HUES6 (cell line): ENCODE data around the gene TENT4A.
"Not testable (repeated sequence)": the region's sequence is repeated elsewhere in the genome, so short reads cannot be mapped to it uniquely, and the experiment has no call there.

Experiments
- H3K27ac ChIP-seq: 2 replicates; pipeline ENCODE4 v1.7.0; 2013; ENCODE audit warnings: low read depth, mild to moderate bottlenecking, low read length, inconsistent platforms
- H3K27me3 ChIP-seq: 2 replicates; pipeline ENCODE4 v1.6.1; 2013; ENCODE audit warnings: low read length; ENCODE audit not compliant: control insufficient read depth, insufficient read depth
- H3K36me3 ChIP-seq: 2 replicates; pipeline ENCODE4 v1.6.1; 2013; ENCODE audit warnings: low read length; ENCODE audit not compliant: control insufficient read depth, insufficient read depth
- H3K4me1 ChIP-seq: 2 replicates; pipeline ENCODE4 v1.6.1; 2013; ENCODE audit warnings: low read length; ENCODE audit not compliant: control insufficient read depth, insufficient read depth
- H3K4me3 ChIP-seq: 2 replicates; pipeline ENCODE4 v1.5.1; 2013; ENCODE audit warnings: low read depth, low read length
- H3K9ac ChIP-seq: one replicate; pipeline ENCODE4 v1.6.1; 2013; ENCODE audit warnings: mild to moderate bottlenecking, low read length
- H3K9me3 ChIP-seq: 2 replicates; pipeline ENCODE4 v1.6.1; 2013; ENCODE audit warnings: low read depth, low read length; ENCODE audit not compliant: control insufficient read depth, insufficient read depth

The TENT4A gene

GRCh38 chr5:6762697-6763096, 49.5 kb downstream of the TENT4A start:
- Histone ChIP-seq H3K27ac (no peak overlapping the region), H3K27me3 (no peaks in the 10 kb centered on the region), H3K9me3 (no peaks in the 10 kb centered on the region), H3K36me3 (peaks cover 3% of the 10 kb centered on the region; the same call in 1 of the 2 replicates), H3K4me3 (no peak overlapping the region), H3K4me1 (peaks cover 12% of the 10 kb centered on the region), H3K9ac (no peak overlapping the region)

GRCh38 chr5:6763191-6763590, 50.0 kb downstream of the TENT4A start:
- no peaks in the 10 kb centered on the region for H3K27me3 ChIP-seq

GRCh38 chr5:6765612-6766525, 52.6 kb downstream of the TENT4A start:
- Histone ChIP-seq H3K4me1 (peaks cover 14% of the 10 kb centered on the region), H3K27ac (peak overlapping the region; percentile 56; the same call in 1 of the 2 replicates), H3K9ac (no peak overlapping the region)

More at GRCh38 chr5:6763191-6763590, 50.0 kb downstream of the TENT4A start:
- Histone ChIP-seq H3K4me1 (peaks cover 14% of the 10 kb centered on the region), H3K9me3 (no peaks in the 10 kb centered on the region), H3K27ac (no peak overlapping the region), H3K4me3 (no peak overlapping the region), H3K36me3 (no peaks in the 10 kb centered on the region), H3K9ac (no peak overlapping the region)

GRCh38 chr5:6766604-6767093, 53.4 kb downstream of the TENT4A start:
- no peak overlapping the region for H3K27ac ChIP-seq
- H3K9ac ChIP-seq, result no peak overlapping the region
- peaks cover 14% of the 10 kb centered on the region for H3K4me1 ChIP-seq

More at GRCh38 chr5:6765612-6766525, 52.6 kb downstream of the TENT4A start:
- Histone ChIP-seq H3K36me3 (no peaks in the 10 kb centered on the region), H3K27me3 (no peaks in the 10 kb centered on the region), H3K4me3 (no peak overlapping the region), H3K9me3 (no peaks in the 10 kb centered on the region)

GRCh38 chr5:6767481-6768063, 54.3 kb downstream of the TENT4A start:
- no peaks in the 10 kb centered on the region for H3K9me3 ChIP-seq
- no peaks in the 10 kb centered on the region for H3K27me3 ChIP-seq
- H3K36me3 ChIP-seq, result no peaks in the 10 kb centered on the region
- H3K4me3 ChIP-seq, result no peak overlapping the region
- no peak overlapping the region for H3K27ac ChIP-seq
- peaks cover 14% of the 10 kb centered on the region for H3K4me1 ChIP-seq
- no peak overlapping the region for H3K9ac ChIP-seq

More at GRCh38 chr5:6766604-6767093, 53.4 kb downstream of the TENT4A start:
- no peaks in the 10 kb centered on the region for H3K36me3 ChIP-seq
- no peaks in the 10 kb centered on the region for H3K9me3 ChIP-seq
- no peak overlapping the region for H3K4me3 ChIP-seq
- no peaks in the 10 kb centered on the region for H3K27me3 ChIP-seq

GRCh38 chr5:6768590-6769230, 55.5 kb downstream of the TENT4A start:
- no peak overlapping the region for H3K9ac ChIP-seq
- no peaks in the 10 kb centered on the region for H3K27me3 ChIP-seq
- no peaks in the 10 kb centered on the region for H3K36me3 ChIP-seq
- no peaks in the 10 kb centered on the region for H3K9me3 ChIP-seq
- H3K4me1 ChIP-seq, result peaks cover 14% of the 10 kb centered on the region
- no peak overlapping the region for H3K4me3 ChIP-seq
- H3K27ac ChIP-seq, result no peak overlapping the region

- Histone ChIP-seq H3K27me3 (no peaks in the 10 kb centered on the region), H3K27ac (no peak overlapping the region), H3K9ac (no peak overlapping the region), H3K4me3 (no peak overlapping the region), H3K4me1 (peaks cover 9% of the 10 kb centered on the region; the same call in 1 of the 2 replicates), H3K36me3 (no peaks in the 10 kb centered on the region), H3K9me3 (no peaks in the 10 kb centered on the region)
Observed at GRCh38 chr5:6770826-6771607, 57.8 kb downstream of the TENT4A start.

- H3K27me3 ChIP-seq, result no peaks in the 10 kb centered on the region
- H3K9ac ChIP-seq, result no peak overlapping the region
- H3K4me3 ChIP-seq, result no peak overlapping the region
- H3K9me3 ChIP-seq, result no peaks in the 10 kb centered on the region
- H3K36me3 ChIP-seq, result no peaks in the 10 kb centered on the region
- H3K27ac ChIP-seq, result no peak overlapping the region
- peaks cover 2% of the 10 kb centered on the region; the same call in 1 of the 2 replicates for H3K4me1 ChIP-seq
Observed at GRCh38 chr5:6772886-6773285, 59.7 kb downstream of the TENT4A start.

GRCh38 chr5:6773342-6774035, 60.3 kb downstream of the TENT4A start:
- no peaks in the 10 kb centered on the region for H3K9me3 ChIP-seq
- no peaks in the 10 kb centered on the region for H3K27me3 ChIP-seq
- H3K4me3 ChIP-seq, result no peak overlapping the region
- H3K36me3 ChIP-seq, result no peaks in the 10 kb centered on the region
- no peak overlapping the region for H3K27ac ChIP-seq
- no peaks in the 10 kb centered on the region for H3K4me1 ChIP-seq
- H3K9ac ChIP-seq, result no peak overlapping the region

GRCh38 chr5:6774207-6774606, 61.0 kb downstream of the TENT4A start:
- not testable (repeated sequence) for H3K9me3 ChIP-seq, H3K4me1 ChIP-seq, H3K27me3 ChIP-seq, H3K36me3 ChIP-seq, H3K27ac ChIP-seq, H3K4me3 ChIP-seq, H3K9ac ChIP-seq
